ENCODE measurements around the gene OPN5.

The OPN5 gene

DNA sequence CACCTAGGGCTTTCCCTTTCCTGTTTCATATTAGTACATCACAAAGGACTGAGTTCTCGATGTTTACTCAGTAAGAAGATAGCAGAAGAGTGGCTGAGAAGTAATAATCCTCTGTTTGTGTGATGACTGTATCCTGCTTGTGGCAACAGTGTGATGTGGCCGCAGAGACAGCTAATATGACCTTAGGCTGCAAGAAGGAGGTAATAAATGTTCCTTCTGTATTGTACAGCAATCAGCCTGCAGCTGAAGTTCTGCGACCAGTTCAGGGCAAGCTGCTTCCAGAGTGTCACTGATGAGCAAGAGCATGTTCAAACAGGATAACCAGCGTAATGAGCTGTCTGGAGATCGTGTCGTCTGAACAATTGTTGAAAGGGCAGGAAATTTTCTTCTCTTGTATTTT lies 70.9 kb downstream of the OPN5 start:
- DNase-seq (ENCODE audit: low spot score) (no peak), FAIRE-seq (no peak)

GRCh38 chr6:47853766-47854165 lies 71.9 kb downstream of the OPN5 start:
- FAIRE-seq (no peak), DNase-seq (ENCODE audit: low spot score) (no peak)

DNA sequence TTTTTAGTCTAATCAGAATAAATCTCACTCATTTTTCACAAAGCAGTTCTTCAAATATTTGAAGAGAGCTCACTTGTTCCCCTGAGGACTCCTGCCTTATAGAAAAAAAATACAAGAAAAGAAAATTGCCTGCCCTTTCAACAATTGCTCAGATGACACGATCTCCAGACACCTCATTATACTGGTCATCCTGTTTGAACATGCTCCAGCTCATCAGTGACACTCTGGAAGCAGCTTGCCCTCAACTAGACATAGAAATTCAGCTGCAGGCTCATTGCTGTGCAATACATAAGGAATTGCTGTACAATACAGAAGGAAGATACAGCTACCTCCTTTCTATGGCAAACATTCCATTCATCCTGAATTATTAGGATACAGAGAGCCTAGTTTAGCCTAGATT lies 73.1 kb downstream of the OPN5 start:
- no peak for DNase-seq (ENCODE audit: low spot score)

DNA sequence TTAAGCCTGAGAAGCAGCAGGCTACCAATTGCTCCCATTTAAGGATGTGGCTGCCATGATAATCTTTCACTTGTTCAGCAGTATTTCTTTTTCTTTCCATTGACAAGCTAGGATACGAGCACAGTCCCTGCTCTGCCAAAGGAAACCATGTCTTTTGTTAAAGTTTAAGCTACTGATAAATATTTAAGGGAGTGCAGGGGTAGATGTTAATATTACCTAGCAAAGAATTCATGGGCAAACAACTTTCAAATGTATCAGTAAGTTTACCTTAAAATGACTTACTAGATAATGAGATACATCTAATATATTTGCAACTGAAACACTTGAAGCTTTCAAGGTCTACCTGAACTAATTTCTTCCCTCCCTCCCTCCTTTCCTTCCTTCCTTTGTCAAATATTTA lies 77.3 kb downstream of the OPN5 start:
- no peak for FAIRE-seq
- no peak for DNase-seq (ENCODE audit: low spot score)

More for the DNA sequence above, 73.1 kb downstream of the OPN5 start:
- FAIRE-seq = no peak

DNA sequence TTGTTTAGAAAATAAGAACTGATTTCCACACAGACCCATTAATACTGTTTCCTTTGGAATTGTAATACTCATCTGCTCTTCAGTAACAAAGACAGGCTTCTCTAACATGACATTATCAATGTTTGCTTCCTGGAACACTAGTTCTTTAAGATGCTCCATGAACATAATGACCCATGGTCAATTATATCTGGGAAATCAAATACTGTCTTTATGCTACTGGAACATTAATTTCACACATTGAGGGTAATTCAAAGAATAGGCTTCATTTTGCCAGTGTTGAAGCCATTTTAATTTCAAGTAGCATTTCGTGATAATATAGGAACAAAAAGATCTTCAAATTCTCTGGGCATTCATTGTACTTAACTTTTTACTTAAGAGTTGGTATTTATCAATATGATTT lies 80.9 kb downstream of the OPN5 start:
- DNase-seq (ENCODE audit: low spot score) (no peak), FAIRE-seq (no peak)

GRCh38 chr6:47865206-47865605 lies 83.4 kb downstream of the OPN5 start:
- FAIRE-seq (no peak), DNase-seq (ENCODE audit: low spot score) (no peak)

- no peak for FAIRE-seq
Observed at GRCh38 chr6:47875593-47875992, 93.8 kb downstream of the OPN5 start.

More at GRCh38 chr6:47875593-47875992, 93.8 kb downstream of the OPN5 start:
- DNase-seq (ENCODE audit: low spot score) = no peak
